ENCODE data around the gene PKP4. TPM values are rescaled to one million over a fixed set of nuclear protein-coding genes. Genes with fewer than 3 reads are reported as not detected.

Gene PKP4
- total RNA-seq, 2 donors from 2014 or later = 90.5 to 102 TPM

GRCh38 chr2:158610059-158610458, 153.3 kb downstream of the PKP4 start:
- H3K9ac ChIP-seq (ENCODE audit: extremely low read depth, low read length, poor library complexity, severe bottlenecking) = no peak overlapping the region
- no peaks in the 10 kb centered on the region for H3K4me1 ChIP-seq (ENCODE audit: control insufficient read depth, insufficient read depth, low read length)
- H3K4me3 ChIP-seq (ENCODE audit: low read length) = no peak overlapping the region
- TF ChIP-seq CTCF (conservative IDR thresholded peaks at IDR 0.05) = no peak
- H3K4me1 Mint-ChIP-seq = no peaks in the 10 kb centered on the region
- H3K36me3 ChIP-seq (ENCODE audit: control insufficient read depth, insufficient read depth, low read length) = peaks cover 4% of the 10 kb centered on the region
- H3K27me3 Mint-ChIP-seq (ENCODE audit: insufficient read depth) = no peaks in the 10 kb centered on the region
- H3K27ac Mint-ChIP-seq = no peak overlapping the region
- DNase-seq = no peak
- H3K27ac ChIP-seq (ENCODE audit: low read depth, low read length) = no peak overlapping the region
- WGBS, 2 experiments (ENCODE audit: insufficient coverage in 1 of 2, insufficient read length in 1 of 2) = 93 to 100% methylated on average over 1 to 3 of the region's 4 CpGs
- H3K4me3 Mint-ChIP-seq = no peak overlapping the region
- no peaks in the 10 kb centered on the region for H3K27me3 ChIP-seq (ENCODE audit: control insufficient read depth, insufficient read depth, low read length, poor library complexity, severe bottlenecking)
- H3K9me3 Mint-ChIP-seq = no peaks in the 10 kb centered on the region
- H3K36me3 Mint-ChIP-seq (ENCODE audit: low read depth) = no peaks in the 10 kb centered on the region
- no peaks in the 10 kb centered on the region for H3K9me3 ChIP-seq (ENCODE audit: control insufficient read depth, low read length)

- DNase-seq = no peak
- Histone ChIP-seq H3K9me3 (ENCODE audit: control insufficient read depth, low read length) (peaks cover 34% of the 10 kb centered on the region), H3K4me3 (ENCODE audit: low read length) (no peak overlapping the region), H3K27ac (ENCODE audit: low read depth, low read length) (no peak overlapping the region), H3K4me1 (ENCODE audit: control insufficient read depth, insufficient read depth, low read length) (no peaks in the 10 kb centered on the region), H3K9ac (ENCODE audit: extremely low read depth, low read length, poor library complexity, severe bottlenecking) (no peak overlapping the region), H3K36me3 (ENCODE audit: control insufficient read depth, insufficient read depth, low read length) (peaks cover 33% of the 10 kb centered on the region), H3K27me3 (ENCODE audit: control insufficient read depth, insufficient read depth, low read length, poor library complexity, severe bottlenecking) (no peaks in the 10 kb centered on the region)
- no peak overlapping the region for H3K27ac Mint-ChIP-seq
- no peak for TF ChIP-seq CTCF (conservative IDR thresholded peaks at IDR 0.05)
- no peaks in the 10 kb centered on the region for H3K4me1 Mint-ChIP-seq
- peaks cover 24% of the 10 kb centered on the region for H3K36me3 Mint-ChIP-seq (ENCODE audit: low read depth)
- no peaks in the 10 kb centered on the region for H3K27me3 Mint-ChIP-seq (ENCODE audit: insufficient read depth)
- H3K4me3 Mint-ChIP-seq = no peak overlapping the region
- 95 to 100% methylated on average over 1 to 3 of the region's 3 CpGs for WGBS, 2 experiments (ENCODE audit: insufficient coverage in 1 of 2, insufficient read length in 1 of 2)
- peaks cover 4% of the 10 kb centered on the region for H3K9me3 Mint-ChIP-seq
These were observed 159.8 kb downstream of the PKP4 start for GRCh38 chr2:158616480-158617000.

- peak overlapping the region; percentile 5 for H3K9ac ChIP-seq (ENCODE audit: extremely low read depth, low read length, poor library complexity, severe bottlenecking)
- peaks cover 4% of the 10 kb centered on the region for H3K9me3 Mint-ChIP-seq
- no peaks in the 10 kb centered on the region for H3K4me1 Mint-ChIP-seq
- H3K4me3 Mint-ChIP-seq = no peak overlapping the region
- no peaks in the 10 kb centered on the region for H3K27me3 Mint-ChIP-seq (ENCODE audit: insufficient read depth)
- H3K36me3 Mint-ChIP-seq (ENCODE audit: low read depth) = peaks cover 39% of the 10 kb centered on the region
- peak overlapping the region; percentile 16 for H3K27ac Mint-ChIP-seq
- no peak overlapping the region for H3K27ac ChIP-seq (ENCODE audit: low read depth, low read length)
- no peaks in the 10 kb centered on the region for H3K4me1 ChIP-seq (ENCODE audit: control insufficient read depth, insufficient read depth, low read length)
- WGBS, 2 experiments (ENCODE audit: insufficient coverage in 1 of 2, insufficient read length in 1 of 2) = 82 to 83% methylated on average over 3 to 4 of the region's 4 CpGs
- TF ChIP-seq CTCF (conservative IDR thresholded peaks at IDR 0.05) = no peak
- H3K9me3 ChIP-seq (ENCODE audit: control insufficient read depth, low read length) = peaks cover 34% of the 10 kb centered on the region
- no peak for DNase-seq
- no peaks in the 10 kb centered on the region for H3K27me3 ChIP-seq (ENCODE audit: control insufficient read depth, insufficient read depth, low read length, poor library complexity, severe bottlenecking)
- H3K36me3 ChIP-seq (ENCODE audit: control insufficient read depth, insufficient read depth, low read length) = peaks cover 52% of the 10 kb centered on the region
- no peak overlapping the region for H3K4me3 ChIP-seq (ENCODE audit: low read length)
These were observed 162.2 kb downstream of the PKP4 start for GRCh38 chr2:158618891-158619490.

All from endodermal cell (in vitro differentiated cells).